ENCODE measurements around the gene ARL14.

The ARL14 gene

GRCh38 chr3:160676547-160677303 is at the start of gene ARL14:
Gene ARL14 (plus strand): TSS chr3:160677160. CDS start chr3:160677347, 187 bp downstream.
- H3K27ac ChIP-seq: no peak within 1 kb of the TSS
- H3K4me3 ChIP-seq: no peak within 1 kb of the TSS
- no peak for DNase-seq (ENCODE audit: low spot score)
- TF ChIP-seq, protein P1, sequence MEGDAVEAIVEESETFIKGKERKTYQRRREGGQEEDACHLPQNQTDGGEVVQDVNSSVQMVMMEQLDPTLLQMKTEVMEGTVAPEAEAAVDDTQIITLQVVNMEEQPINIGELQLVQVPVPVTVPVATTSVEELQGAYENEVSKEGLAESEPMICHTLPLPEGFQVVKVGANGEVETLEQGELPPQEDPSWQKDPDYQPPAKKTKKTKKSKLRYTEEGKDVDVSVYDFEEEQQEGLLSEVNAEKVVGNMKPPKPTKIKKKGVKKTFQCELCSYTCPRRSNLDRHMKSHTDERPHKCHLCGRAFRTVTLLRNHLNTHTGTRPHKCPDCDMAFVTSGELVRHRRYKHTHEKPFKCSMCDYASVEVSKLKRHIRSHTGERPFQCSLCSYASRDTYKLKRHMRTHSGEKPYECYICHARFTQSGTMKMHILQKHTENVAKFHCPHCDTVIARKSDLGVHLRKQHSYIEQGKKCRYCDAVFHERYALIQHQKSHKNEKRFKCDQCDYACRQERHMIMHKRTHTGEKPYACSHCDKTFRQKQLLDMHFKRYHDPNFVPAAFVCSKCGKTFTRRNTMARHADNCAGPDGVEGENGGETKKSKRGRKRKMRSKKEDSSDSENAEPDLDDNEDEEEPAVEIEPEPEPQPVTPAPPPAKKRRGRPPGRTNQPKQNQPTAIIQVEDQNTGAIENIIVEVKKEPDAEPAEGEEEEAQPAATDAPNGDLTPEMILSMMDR (IDR thresholded peaks at IDR 0.05): no peak

DNA sequence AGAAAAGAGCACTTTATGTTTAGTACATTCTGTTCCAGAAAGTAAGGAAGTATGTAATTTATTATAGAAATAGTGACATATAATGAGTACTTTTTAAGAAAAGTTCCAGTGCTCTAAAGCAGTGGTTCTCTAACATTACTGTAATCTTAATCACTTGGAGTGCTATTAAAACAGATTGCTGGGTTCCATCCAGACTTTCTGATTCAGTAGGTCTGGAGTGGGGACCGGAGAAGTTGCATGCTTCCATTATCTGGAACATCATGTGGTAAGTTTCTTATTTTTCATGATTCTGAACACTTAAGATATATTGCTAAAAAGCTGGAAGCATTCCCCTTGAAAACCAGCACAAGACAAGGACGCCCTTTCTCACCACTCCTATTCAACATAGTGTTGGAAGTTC is 47.5 kb upstream of the ARL14 start:
- Histone ChIP-seq H3K4me3 (no peak overlapping the region), H3K27ac (no peak overlapping the region)
- TF ChIP-seq, protein P1 (IDR thresholded peaks at IDR 0.05): no peak
- no peak for DNase-seq (ENCODE audit: low spot score)

DNA sequence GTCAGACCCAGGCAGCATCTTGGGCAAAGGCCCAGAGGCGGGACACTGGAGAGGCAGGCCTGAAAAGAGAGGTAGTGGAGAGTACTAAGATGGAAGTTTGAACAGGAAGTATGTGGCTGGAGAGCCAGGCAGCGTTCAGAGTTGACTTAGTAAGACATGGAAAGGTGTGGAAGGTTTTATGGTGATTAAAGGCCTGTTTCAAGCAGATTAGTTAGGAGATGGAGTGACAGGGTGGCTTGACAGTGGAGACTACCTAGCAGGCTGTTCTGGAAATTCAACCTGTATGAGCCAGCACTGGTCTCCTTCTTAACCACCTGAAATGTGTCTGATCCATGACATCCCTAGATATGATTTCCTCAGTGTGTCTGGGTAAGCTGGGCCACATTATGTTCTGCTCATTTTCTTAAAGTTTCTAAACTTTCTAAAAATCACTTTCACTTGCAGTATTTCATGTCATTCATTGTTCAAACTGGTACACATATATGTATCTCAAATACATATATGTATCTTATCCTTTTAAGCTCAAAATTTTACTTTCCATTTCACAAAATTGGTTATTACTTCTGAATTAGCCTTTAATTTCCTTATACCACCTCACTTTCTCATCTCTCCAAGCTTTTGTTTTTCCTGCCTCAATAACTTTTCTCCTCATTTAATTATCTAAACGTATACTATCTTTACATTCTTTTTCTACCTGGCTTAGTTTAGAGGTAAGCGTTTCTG is 43.4 kb upstream of the ARL14 start:
- TF ChIP-seq, protein P1 (IDR thresholded peaks at IDR 0.05): no peak

DNA sequence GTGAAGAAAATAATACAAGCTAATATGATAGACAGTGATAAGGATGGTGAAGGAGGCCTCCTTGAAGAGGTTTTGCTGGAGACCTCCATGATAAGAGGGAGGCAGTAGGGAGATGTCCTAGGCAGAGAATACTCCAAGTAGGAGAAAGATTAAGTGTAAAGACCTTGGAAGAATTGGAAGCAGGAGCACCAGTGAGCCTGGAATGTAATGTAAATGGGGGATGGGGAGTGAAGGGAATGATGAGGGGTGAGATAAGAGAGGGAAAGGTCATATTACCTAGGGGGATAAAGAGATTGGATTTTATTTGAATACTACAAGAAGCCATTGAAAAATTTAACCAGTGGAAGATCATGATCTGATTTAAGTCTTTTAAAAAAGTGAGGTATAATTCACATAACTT is 41.7 kb upstream of the ARL14 start:
- no peak overlapping the region for H3K27ac ChIP-seq
- DNase-seq (ENCODE audit: low spot score): no peak
- H3K4me3 ChIP-seq: no peak overlapping the region
- TF ChIP-seq, protein P1 (IDR thresholded peaks at IDR 0.05): no peak

More for the DNA sequence above, 43.4 kb upstream of the ARL14 start:
- no peak for DNase-seq (ENCODE audit: low spot score)
- no peak overlapping the region for H3K27ac ChIP-seq
- H3K4me3 ChIP-seq: no peak overlapping the region

- H3K27ac ChIP-seq: no peak overlapping the region
- no peak for DNase-seq (ENCODE audit: low spot score)
- H3K4me3 ChIP-seq: no peak overlapping the region
- TF ChIP-seq, protein P1 (IDR thresholded peaks at IDR 0.05): no peak
Observed at GRCh38 chr3:160637086-160637485, 39.9 kb upstream of the ARL14 start.

DNA sequence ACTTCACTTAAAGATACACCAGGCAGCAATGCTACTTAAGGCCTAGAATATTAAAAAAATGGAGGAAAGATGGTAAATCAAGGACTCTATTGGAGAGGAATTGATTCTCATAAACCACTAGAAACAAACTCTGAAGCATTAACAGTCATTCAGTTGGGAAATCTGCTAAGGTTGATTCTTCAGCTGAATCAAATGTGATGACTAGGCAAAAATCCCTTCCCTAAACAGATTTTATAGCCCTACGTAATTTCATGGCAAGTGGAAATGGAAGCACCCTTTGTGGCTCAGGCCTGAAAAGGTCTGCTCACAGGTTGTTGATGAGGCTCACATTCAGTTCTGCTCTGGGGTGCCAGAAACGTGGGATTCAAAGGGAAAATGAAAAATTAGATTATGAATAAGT is 38.8 kb upstream of the ARL14 start:
- Histone ChIP-seq H3K4me3 (no peak overlapping the region), H3K27ac (no peak overlapping the region)
- TF ChIP-seq, protein P1 (IDR thresholded peaks at IDR 0.05): no peak
- no peak for DNase-seq (ENCODE audit: low spot score)
